AG09319 (cell line): Measurements from ENCODE around the gene BTNL8.

Source experiments
- DNase-seq: peaks from one replicate; pipeline ENCODE4 v3.0.0-alpha.2; 2010; ENCODE audit warnings: low read depth; ENCODE audit errors: extremely low read depth
- TF ChIP-seq, protein P1 (sequence below): IDR thresholded peaks from 2 replicates; pipeline ENCODE4 v1.5.1; 2011; ENCODE audit warnings: low read depth, mild to moderate bottlenecking, inconsistent platforms, low read length, moderate library complexity

Gene BTNL8

DNA sequence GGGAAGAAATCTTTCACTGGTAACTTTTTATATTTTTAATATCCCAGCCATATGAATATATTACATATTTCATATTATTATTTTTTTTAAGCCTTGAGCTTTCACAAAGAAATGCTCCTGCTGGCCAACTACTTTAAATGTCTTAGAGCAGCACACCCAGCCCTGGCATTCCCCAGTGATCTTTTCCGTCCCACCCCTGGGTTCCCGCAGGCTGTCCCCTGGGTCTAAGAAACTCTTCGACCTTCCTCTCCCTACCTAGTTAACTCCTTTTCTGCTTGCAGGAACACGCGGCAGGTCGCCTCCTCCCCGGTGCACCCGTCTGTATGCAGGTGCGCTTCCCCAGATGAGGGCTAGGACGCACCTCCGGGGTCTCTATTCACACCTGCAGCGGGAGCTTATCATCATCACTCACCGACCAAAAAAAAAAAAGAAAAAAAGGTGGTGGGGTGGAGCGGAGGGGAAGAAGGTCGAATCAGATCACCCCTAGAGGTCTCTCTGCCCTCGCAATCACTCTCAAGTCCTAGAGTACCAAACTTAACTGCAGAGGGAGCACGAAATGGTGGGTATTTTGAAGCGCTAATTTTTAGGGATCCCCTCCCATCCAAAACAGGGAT, 38.6 kb upstream of the BTNL8 start:
- TF ChIP-seq, protein P1, sequence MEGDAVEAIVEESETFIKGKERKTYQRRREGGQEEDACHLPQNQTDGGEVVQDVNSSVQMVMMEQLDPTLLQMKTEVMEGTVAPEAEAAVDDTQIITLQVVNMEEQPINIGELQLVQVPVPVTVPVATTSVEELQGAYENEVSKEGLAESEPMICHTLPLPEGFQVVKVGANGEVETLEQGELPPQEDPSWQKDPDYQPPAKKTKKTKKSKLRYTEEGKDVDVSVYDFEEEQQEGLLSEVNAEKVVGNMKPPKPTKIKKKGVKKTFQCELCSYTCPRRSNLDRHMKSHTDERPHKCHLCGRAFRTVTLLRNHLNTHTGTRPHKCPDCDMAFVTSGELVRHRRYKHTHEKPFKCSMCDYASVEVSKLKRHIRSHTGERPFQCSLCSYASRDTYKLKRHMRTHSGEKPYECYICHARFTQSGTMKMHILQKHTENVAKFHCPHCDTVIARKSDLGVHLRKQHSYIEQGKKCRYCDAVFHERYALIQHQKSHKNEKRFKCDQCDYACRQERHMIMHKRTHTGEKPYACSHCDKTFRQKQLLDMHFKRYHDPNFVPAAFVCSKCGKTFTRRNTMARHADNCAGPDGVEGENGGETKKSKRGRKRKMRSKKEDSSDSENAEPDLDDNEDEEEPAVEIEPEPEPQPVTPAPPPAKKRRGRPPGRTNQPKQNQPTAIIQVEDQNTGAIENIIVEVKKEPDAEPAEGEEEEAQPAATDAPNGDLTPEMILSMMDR, result peak; percentile 17
- no peak for DNase-seq

DNA sequence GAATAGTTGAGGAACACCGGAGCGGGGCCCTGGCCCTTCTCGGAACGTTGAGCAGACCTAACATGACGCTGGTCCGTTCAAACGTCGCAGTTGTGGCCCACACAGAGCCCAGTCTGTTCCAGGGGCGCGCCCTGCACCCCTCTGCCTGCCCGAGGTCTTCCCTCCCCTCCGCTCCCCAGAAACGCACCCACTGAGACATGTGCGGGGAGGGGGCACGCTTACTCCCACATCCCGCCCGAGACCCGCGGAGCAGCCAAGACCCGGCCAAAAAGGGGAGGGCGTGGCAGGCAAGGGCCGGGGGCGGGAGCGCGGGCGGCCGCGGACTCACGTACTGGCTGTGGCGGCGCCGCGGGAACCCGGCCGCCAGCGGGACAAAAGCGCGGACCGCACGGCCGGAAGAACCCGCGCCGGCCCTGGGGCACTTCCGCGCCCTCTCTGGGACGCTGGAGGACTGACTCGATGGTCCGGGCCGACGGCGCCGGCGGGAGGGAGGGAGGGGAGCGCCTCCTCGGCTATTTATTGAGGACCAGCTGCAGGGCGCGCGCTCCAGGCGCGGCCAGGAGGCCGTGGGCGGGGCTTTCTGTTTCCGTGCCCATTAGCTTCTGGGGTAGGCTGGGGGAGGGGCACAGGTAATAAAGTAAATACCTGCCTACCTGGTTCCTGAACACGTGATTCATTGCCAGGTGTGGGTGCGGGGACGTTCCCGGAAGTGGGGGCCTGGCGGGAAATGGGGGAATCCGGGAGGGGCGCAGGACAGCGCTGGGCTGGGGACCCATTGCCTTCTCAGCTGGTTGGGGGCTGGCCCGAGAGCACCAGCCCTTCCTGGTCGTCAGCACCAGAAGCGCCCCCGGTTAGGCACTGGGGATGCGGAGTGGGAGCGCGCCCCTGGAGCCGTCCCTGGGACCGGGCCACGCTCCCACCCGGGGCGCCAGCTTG, 37.8 kb upstream of the BTNL8 start, which contains the start of gene ZFP62:
Gene ZFP62 (minus strand): TSS at position 390 of the 936 bp plus-strand sequence. CDS start 57 bp downstream, at position 333.
- DNase-seq, result peak; percentile 69
- TF ChIP-seq, protein P1, result no peak; the same call in 1 of the 2 replicates

DNA sequence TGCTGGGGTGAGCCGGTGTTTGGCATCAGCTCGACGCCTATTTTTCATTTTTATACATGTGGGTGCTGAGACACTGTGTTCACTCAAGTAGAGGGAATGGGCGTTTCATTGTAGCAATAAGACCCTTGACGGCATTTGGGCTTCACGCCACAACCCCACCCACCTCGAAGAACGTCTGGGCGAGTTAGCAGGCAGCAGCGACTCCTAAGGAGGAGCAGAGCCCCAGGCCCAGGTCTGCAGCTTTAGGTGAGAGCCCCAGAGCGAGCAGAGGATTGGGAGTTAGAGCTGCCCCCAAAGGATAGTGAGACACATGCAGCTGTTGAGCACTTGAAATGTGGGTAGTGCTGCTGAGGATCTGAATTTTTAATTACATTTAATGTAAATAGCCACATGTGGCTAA, 36.3 kb upstream of the BTNL8 start:
- DNase-seq, result no peak
- TF ChIP-seq, protein P1, result no peak

DNA sequence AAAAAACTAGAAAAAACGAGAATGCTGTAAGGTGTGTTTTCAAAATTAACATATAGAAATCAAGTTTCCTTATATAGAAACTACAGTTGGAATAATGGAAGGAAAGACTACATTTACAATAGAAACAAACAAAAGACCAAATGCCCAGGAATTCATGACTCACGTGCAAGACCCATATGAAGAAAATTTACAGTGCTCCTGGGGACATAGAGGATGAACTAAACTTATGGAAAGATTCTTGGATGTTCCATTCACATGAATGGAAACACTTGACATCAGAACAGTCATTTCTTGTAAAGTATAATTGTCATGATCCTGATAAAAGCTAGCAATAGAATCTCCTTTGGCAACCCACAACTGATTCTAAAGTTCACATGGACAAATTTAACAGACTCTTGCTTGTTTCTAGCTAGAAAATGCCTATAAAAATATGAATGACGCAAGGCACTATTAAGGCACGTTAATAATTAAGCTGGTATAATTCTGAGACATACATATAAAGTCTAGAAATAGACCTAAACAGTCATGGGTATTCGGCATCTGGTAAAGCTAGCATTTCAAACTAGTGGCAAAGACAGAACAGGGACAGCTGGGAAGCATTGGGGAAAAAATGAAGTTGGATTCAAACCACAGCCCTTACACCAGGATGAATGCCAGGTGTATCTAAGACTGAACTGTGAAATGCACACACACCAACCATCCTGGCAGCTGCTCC, 32.8 kb upstream of the BTNL8 start:
- no peak for DNase-seq
- TF ChIP-seq, protein P1, result no peak

DNA sequence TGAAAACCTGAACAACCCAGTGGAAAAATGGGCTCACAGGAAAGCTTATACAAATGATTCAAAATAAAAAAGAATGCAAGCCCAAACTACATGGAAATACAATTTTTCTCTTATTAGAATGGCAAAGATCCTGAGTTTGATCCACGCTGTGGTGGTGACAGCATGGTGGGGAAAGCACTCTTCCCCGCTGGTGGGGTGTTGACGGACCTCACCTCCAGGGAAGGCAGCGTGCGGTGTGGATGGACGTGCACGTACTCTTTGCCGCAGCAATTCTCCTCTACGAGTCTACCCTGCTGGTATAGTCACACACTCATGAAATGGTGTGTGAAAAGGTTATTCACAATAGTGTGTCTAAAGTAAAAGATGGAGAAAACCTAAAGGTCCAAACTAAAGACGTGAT, 32.0 kb upstream of the BTNL8 start:
- TF ChIP-seq, protein P1, result no peak
- no peak for DNase-seq

DNA sequence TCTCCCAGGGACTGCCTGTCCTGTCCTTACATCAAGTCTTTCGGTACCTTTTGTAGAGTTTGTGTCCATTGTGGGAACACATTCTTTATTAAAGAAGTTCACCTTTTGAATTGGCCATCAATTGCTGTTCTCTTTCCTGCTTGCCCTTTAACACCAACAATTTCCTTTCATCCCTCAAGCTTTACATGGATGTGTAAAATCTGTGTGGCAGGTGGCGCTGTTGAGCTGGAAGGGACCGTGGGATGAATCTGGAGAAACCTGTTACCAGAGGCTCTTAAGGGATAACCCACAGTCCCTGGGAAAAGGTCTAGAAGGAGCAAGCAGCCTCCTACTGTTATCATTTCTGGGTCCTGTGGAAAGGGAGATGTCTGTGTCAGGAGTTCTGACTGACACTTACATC, 30.0 kb upstream of the BTNL8 start:
- DNase-seq, result peak; percentile 18

More for the DNA sequence above, 30.0 kb upstream of the BTNL8 start:
- TF ChIP-seq, protein P1, result peak; percentile 91
